ENCODE results near the gene RSPRY1.

RSPRY1 gene

DNA sequence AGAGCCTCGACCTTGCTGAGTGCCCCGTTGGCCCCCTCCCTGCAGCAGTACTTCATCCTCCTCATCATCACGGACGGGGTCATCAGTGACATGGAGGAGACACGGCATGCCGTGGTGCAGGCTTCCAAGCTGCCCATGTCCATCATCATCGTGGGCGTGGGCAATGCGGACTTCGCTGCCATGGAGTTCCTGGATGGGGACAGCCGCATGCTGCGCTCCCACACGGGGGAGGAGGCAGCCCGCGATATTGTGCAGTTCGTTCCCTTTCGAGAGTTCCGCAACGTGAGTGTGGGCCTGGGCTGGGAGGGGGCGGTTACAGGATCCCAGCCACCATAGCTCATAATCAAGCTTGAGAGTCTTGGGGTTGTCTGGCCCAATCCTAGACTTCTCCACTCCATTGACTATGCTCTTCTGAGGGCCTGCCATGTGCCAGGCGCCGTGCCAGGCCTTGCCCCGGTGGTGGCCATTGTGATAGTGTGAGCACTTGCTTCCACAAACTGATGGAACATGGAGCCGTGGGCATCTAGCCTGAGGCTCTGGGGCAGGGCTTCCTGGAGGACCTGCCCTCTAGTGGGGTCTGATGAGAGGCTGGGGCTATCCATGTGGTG is 40.0 kb upstream of the RSPRY1 start:
- no peaks in the 10 kb centered on the region for H3K36me3 ChIP-seq (ENCODE audit: control insufficient read depth, low read depth, low read length)
- H3K4me1 ChIP-seq (ENCODE audit: control insufficient read depth, low read depth, low read length), result peaks cover 24% of the 10 kb centered on the region

DNA sequence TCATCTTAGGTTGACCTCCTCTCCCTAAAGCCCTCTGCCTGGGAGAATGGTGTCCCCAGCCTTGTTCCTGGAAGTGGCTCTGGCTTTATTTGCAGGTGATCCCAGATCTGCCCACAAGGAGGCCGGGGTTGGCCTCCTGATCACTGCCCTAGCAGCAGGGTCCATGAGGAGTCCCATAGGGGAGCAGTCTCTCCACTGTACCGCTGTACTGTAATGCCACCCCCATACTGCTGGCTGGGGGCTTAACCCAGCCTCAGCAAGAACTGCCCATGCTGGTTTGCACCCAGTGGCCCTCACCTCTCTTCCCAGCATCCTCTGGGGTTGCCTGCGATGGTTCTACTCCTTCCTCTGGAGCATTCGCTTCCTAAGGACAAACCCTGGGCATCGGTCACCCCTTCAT is 39.4 kb upstream of the RSPRY1 start:
- no peak overlapping the region for H3K27ac ChIP-seq (ENCODE audit: low read length)
- H3K4me1 ChIP-seq (ENCODE audit: control insufficient read depth, low read depth, low read length), result peaks cover 28% of the 10 kb centered on the region
- H3K4me3 ChIP-seq (ENCODE audit: low read length), result no peak overlapping the region
- H3K36me3 ChIP-seq (ENCODE audit: control insufficient read depth, low read depth, low read length), result no peaks in the 10 kb centered on the region
- no peak overlapping the region for H3K9ac ChIP-seq (ENCODE audit: low read length)
- no peaks in the 10 kb centered on the region for H3K27me3 ChIP-seq (ENCODE audit: control insufficient read depth, insufficient read depth, low read length)
- no peaks in the 10 kb centered on the region for H3K9me3 ChIP-seq (ENCODE audit: control insufficient read depth, low read depth, low read length)

More for the DNA sequence above, 40.0 kb upstream of the RSPRY1 start:
- Histone ChIP-seq H3K9ac (ENCODE audit: low read length) (no peak overlapping the region), H3K4me3 (ENCODE audit: low read length) (no peak overlapping the region), H3K27me3 (ENCODE audit: control insufficient read depth, insufficient read depth, low read length) (no peaks in the 10 kb centered on the region), H3K9me3 (ENCODE audit: control insufficient read depth, low read depth, low read length) (no peaks in the 10 kb centered on the region), H3K27ac (ENCODE audit: low read length) (no peak overlapping the region)

DNA sequence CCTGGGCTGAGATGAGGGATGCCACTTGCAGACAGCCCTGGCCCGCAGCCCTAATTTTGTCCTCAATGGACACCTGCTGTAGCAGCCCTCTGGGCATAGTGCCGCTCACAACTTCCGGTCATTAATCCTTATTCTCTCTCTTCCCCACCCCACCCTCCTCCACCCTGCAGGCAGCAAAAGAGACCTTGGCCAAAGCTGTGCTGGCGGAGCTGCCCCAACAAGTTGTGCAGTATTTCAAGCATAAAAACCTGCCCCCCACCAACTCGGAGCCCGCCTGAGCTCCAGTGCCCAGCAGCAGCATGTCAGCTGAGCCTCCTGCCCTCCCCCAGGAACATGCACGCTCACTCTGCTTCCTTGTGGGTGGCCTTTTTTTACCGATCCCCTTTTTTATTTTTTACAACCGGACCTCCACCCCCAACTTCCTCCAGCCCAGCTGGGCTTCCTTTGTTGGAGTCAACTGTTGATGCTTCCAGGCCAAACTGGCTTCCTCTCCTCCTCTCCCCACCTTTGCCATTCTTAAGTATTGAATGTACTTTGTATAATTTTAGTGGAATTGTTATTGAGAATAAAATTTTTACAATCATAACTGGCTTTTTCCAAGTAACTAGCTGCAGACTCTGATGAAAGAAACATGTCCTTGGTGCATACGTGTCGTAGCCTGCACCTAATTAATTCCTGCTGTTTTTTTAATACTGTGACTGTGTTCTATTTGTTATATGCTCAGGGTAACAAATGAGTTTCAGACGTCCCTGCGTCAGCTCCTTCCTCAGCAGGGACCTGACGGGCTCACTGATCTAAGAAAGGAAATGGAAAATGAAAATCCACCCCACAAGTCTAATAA is 38.5 kb upstream of the RSPRY1 start:
- H3K4me3 ChIP-seq (ENCODE audit: low read length), result peak overlapping the region; percentile 28
- no peak overlapping the region for H3K9ac ChIP-seq (ENCODE audit: low read length)
- no peaks in the 10 kb centered on the region for H3K9me3 ChIP-seq (ENCODE audit: control insufficient read depth, low read depth, low read length)
- H3K4me1 ChIP-seq (ENCODE audit: control insufficient read depth, low read depth, low read length), result peaks cover 33% of the 10 kb centered on the region
- peaks cover 5% of the 10 kb centered on the region for H3K36me3 ChIP-seq (ENCODE audit: control insufficient read depth, low read depth, low read length)
- H3K27me3 ChIP-seq (ENCODE audit: control insufficient read depth, insufficient read depth, low read length), result no peaks in the 10 kb centered on the region
- peak overlapping the region; percentile 54 for H3K27ac ChIP-seq (ENCODE audit: low read length)

DNA sequence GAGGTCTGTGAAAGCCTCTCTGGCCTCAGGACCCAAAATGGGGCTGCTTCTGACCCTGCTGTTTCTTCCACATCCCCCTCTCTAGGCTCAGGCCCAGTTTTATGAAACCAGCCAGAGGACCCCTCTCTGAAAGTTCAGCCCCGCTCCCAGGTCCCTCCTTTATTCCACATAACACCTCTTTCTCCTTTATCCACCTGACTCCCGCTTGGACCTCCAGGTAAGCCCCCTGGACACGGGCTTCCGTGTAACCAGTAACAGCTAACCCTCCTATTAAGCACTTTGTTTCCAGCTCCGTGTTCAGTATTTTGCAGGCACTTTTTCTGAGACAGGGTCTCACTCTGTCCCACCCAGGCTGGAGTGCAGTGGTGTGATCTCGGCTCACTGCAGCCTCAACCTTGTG is 37.6 kb upstream of the RSPRY1 start:
- no peak overlapping the region for H3K9ac ChIP-seq (ENCODE audit: low read length)
- no peaks in the 10 kb centered on the region for H3K27me3 ChIP-seq (ENCODE audit: control insufficient read depth, insufficient read depth, low read length)
- H3K36me3 ChIP-seq (ENCODE audit: control insufficient read depth, low read depth, low read length), result peaks cover 14% of the 10 kb centered on the region
- H3K9me3 ChIP-seq (ENCODE audit: control insufficient read depth, low read depth, low read length), result no peaks in the 10 kb centered on the region
- peaks cover 33% of the 10 kb centered on the region for H3K4me1 ChIP-seq (ENCODE audit: control insufficient read depth, low read depth, low read length)
- H3K27ac ChIP-seq (ENCODE audit: low read length), result no peak overlapping the region
- no peak overlapping the region for H3K4me3 ChIP-seq (ENCODE audit: low read length)

DNA sequence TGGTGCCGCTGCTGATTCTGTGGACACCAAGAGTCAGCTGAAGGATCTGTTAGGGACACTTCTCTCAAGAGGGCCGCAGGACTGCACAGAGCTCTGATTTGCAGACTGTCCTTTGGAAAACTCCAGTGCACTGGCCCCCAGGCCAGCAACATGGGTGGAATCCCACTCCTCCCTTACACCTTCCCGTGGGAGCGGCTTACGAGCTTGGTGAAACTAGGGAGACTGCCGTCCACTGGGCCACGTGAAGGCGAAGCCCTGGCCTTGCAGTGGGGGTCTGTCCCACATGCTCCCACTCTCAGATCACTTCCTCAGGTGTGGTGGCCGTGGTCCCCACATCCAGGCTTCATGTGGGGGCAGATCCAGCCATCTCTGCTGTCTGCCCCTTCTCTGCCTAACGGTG is 36.7 kb upstream of the RSPRY1 start:
- peaks cover 33% of the 10 kb centered on the region for H3K4me1 ChIP-seq (ENCODE audit: control insufficient read depth, low read depth, low read length)
- no peaks in the 10 kb centered on the region for H3K9me3 ChIP-seq (ENCODE audit: control insufficient read depth, low read depth, low read length)
- no peak overlapping the region for H3K27ac ChIP-seq (ENCODE audit: low read length)
- no peaks in the 10 kb centered on the region for H3K27me3 ChIP-seq (ENCODE audit: control insufficient read depth, insufficient read depth, low read length)
- no peak overlapping the region for H3K4me3 ChIP-seq (ENCODE audit: low read length)
- H3K36me3 ChIP-seq (ENCODE audit: control insufficient read depth, low read depth, low read length), result peaks cover 23% of the 10 kb centered on the region
- H3K9ac ChIP-seq (ENCODE audit: low read length), result no peak overlapping the region

DNA sequence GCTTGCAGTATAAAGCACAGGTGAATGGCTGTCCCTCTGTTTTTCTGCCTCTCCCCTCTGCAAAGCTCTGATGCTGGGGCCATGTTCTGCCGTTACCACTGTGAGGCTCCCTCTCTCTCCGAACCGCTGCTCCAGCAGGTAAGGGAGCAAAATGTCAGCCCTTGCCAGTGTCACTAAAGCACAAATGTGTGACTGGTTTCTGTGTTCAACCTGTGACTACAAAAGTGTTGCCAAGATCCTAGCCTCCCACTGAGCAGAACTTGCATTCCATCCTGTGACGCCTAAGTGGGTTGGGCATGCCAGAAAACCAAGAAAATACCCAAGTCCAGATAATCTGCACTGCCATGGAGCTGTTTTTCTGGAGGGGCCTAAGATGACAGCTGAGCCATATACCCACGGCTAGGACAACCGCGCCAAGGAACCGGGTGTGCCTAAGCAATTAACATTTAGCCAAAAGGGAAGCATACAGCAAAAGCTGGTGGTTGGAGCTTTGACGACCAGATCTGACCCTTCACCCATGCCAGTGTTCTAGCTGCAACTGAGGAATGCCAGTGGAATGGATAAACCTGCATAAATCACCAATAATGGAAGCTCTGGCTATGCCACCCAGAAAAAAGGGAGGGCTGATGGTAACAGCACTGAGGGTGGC is 35.3 kb upstream of the RSPRY1 start:
- no peaks in the 10 kb centered on the region for H3K27me3 ChIP-seq (ENCODE audit: control insufficient read depth, insufficient read depth, low read length)
- peaks cover 29% of the 10 kb centered on the region for H3K36me3 ChIP-seq (ENCODE audit: control insufficient read depth, low read depth, low read length)
- peaks cover 33% of the 10 kb centered on the region for H3K4me1 ChIP-seq (ENCODE audit: control insufficient read depth, low read depth, low read length)
- H3K27ac ChIP-seq (ENCODE audit: low read length), result no peak overlapping the region
- H3K4me3 ChIP-seq (ENCODE audit: low read length), result no peak overlapping the region
- H3K9me3 ChIP-seq (ENCODE audit: control insufficient read depth, low read depth, low read length), result no peaks in the 10 kb centered on the region
- no peak overlapping the region for H3K9ac ChIP-seq (ENCODE audit: low read length)

DNA sequence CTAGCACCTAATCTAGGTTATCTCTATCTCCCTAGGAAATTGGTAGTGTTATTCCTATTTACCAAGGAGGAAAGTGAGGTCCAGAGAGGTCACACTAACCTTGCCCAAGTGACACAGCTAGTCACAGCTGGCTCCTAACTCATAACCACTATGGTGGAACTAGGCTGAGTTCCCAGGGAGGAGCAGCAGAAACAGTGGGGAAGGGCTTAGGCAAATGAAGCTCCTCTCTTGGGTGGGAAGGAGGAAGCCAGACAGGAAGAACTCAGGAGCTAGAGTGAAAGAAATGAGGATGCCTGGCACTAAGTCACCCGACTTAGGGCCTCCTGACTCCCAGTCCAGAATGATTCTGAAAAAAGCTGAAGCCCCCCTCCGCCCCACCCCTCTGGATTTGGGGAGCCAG is 34.8 kb upstream of the RSPRY1 start:
- Histone ChIP-seq H3K27ac (ENCODE audit: low read length) (no peak overlapping the region), H3K27me3 (ENCODE audit: control insufficient read depth, insufficient read depth, low read length) (no peaks in the 10 kb centered on the region), H3K4me3 (ENCODE audit: low read length) (no peak overlapping the region), H3K36me3 (ENCODE audit: control insufficient read depth, low read depth, low read length) (peaks cover 35% of the 10 kb centered on the region), H3K9ac (ENCODE audit: low read length) (no peak overlapping the region), H3K4me1 (ENCODE audit: control insufficient read depth, low read depth, low read length) (peaks cover 33% of the 10 kb centered on the region), H3K9me3 (ENCODE audit: control insufficient read depth, low read depth, low read length) (no peaks in the 10 kb centered on the region)

DNA sequence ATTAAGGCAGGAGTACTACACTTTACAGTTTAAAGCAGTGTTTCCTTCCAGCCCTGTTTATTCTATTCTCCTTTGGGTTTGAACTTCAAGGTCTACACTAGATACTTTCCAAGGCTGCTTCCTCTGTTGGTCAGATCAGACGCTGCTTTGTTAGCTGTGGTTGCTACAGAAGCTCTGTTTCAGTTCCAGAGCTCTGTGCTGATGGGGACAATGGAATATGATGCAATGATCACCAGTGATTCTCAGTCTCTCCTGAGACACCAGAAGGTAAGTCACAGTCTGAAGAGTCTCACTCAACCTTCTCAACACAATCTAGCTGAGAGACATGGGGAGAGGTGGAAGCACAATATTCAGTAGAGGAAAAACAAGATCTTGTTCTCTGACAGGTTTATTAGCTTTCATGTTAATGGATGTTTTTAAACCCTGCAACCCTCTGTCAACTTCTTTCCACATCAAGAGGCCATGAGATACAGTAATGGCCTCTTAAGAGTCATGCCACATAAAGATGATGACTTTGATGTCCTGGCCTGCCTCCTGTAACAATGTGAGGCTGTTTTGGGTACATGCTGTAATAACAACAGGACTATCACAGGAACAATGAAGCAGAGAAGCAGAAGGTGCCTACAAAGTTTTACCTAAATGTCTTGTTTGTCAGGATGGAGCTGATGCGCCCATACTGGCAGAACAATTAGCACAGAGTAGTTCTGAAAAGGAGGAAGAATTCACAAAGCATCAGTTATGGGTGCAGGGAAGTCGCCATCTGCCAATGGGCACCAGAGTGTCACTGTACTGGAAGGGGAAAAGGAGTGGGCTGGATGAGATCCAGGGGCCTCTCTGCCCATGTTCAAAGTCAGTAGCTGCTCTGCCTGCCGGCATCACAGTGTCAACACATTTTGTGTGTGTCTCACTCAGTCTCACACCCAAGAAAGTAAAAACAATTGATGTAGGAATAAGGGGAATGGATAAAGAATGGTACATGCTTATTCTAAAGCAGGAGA is 33.7 kb upstream of the RSPRY1 start:
- no peak overlapping the region for H3K27ac ChIP-seq (ENCODE audit: low read length)
- no peak overlapping the region for H3K9ac ChIP-seq (ENCODE audit: low read length)
- no peak overlapping the region for H3K4me3 ChIP-seq (ENCODE audit: low read length)
- H3K9me3 ChIP-seq (ENCODE audit: control insufficient read depth, low read depth, low read length), result no peaks in the 10 kb centered on the region
- peaks cover 26% of the 10 kb centered on the region for H3K4me1 ChIP-seq (ENCODE audit: control insufficient read depth, low read depth, low read length)
- peaks cover 39% of the 10 kb centered on the region for H3K36me3 ChIP-seq (ENCODE audit: control insufficient read depth, low read depth, low read length)
- no peaks in the 10 kb centered on the region for H3K27me3 ChIP-seq (ENCODE audit: control insufficient read depth, insufficient read depth, low read length)

DNA sequence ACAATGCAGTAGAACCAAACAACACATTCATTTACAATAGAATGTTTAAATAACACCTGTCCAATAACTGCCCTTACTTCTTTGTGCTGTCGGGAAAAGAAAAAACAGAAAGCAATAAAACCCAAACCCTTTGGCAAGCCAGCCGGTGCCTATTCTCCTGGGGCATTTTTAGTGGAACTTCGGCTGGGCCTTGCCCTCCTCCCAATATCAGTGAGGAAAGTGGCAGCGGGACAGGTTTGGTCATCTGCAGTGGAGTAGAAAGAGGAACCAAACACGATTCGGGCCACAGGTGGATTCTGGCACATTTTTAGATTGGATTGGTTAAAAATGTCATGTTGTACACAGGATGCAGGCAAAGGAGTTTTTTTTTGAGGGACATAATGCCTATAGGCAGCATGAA is 32.3 kb upstream of the RSPRY1 start:
- H3K9me3 ChIP-seq (ENCODE audit: control insufficient read depth, low read depth, low read length), result no peaks in the 10 kb centered on the region
- peaks cover 17% of the 10 kb centered on the region for H3K4me1 ChIP-seq (ENCODE audit: control insufficient read depth, low read depth, low read length)
- no peak overlapping the region for H3K27ac ChIP-seq (ENCODE audit: low read length)
- H3K36me3 ChIP-seq (ENCODE audit: control insufficient read depth, low read depth, low read length), result peaks cover 49% of the 10 kb centered on the region
- H3K4me3 ChIP-seq (ENCODE audit: low read length), result no peak overlapping the region
- H3K27me3 ChIP-seq (ENCODE audit: control insufficient read depth, insufficient read depth, low read length), result no peaks in the 10 kb centered on the region
- H3K9ac ChIP-seq (ENCODE audit: low read length), result no peak overlapping the region

DNA sequence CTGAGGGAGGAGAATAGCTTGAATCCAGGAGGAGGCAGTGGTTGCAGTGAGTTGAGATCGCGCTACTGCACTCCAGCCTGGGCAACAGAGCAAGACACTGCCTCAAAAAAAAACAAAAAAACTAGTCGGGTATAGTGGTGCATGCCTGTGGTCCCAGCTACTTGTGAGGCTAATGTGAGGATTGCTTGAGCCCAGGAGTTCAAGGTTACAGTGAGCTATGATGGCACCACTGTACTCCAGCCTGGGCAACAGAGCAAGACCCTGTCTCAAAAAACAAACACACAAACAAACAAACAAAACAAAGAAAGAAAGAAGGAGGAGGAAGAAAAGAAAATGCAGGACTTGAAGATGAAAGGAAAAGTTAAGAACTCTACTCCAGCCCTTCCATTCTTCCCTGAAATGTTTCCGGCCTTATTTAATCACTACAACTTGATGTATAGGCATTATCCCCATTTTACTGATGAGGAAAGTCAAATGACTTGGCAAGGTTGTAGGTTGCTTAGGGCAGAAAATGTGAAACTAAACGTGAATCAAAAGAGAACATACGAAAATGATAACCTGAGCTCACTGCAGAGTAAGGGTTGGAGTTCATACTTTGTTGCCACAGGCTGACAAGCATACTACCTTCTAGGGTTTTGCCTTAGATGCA is 30.3 kb upstream of the RSPRY1 start:
- no peaks in the 10 kb centered on the region for H3K27me3 ChIP-seq (ENCODE audit: control insufficient read depth, insufficient read depth, low read length)
- H3K4me3 ChIP-seq (ENCODE audit: low read length), result no peak overlapping the region
- H3K9ac ChIP-seq (ENCODE audit: low read length), result no peak overlapping the region
- H3K4me1 ChIP-seq (ENCODE audit: control insufficient read depth, low read depth, low read length), result peaks cover 26% of the 10 kb centered on the region
- no peaks in the 10 kb centered on the region for H3K9me3 ChIP-seq (ENCODE audit: control insufficient read depth, low read depth, low read length)
- peaks cover 49% of the 10 kb centered on the region for H3K36me3 ChIP-seq (ENCODE audit: control insufficient read depth, low read depth, low read length)
- H3K27ac ChIP-seq (ENCODE audit: low read length), result no peak overlapping the region
